ENCODE data around the gene IFNLR1.

DNA sequence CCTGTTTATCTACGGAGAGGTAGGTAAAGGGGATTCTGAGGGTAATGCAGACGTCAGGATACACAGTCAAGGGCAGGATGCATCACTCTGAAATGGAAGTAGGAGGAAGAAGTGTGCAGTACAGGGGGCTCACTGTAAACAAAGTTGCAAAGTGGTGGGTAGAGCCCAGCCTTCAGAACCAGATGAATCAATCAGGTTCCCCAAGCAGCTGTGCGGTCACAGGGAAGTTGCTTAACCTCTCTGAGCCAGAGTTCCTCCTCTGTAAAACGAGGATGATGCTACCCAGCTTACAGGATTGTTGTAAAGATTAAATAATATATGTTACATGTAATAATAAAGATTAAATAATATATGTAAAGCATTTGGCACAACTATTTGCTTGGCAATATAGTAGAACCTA is 61.6 kb downstream of the IFNLR1 start:
- TF ChIP-seq, protein P1, sequence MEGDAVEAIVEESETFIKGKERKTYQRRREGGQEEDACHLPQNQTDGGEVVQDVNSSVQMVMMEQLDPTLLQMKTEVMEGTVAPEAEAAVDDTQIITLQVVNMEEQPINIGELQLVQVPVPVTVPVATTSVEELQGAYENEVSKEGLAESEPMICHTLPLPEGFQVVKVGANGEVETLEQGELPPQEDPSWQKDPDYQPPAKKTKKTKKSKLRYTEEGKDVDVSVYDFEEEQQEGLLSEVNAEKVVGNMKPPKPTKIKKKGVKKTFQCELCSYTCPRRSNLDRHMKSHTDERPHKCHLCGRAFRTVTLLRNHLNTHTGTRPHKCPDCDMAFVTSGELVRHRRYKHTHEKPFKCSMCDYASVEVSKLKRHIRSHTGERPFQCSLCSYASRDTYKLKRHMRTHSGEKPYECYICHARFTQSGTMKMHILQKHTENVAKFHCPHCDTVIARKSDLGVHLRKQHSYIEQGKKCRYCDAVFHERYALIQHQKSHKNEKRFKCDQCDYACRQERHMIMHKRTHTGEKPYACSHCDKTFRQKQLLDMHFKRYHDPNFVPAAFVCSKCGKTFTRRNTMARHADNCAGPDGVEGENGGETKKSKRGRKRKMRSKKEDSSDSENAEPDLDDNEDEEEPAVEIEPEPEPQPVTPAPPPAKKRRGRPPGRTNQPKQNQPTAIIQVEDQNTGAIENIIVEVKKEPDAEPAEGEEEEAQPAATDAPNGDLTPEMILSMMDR (IDR thresholded peaks at IDR 0.05; ENCODE audit: low read length) = no peak
- TF ChIP-seq EZH2phosphoT487 (IDR thresholded peaks at IDR 0.05; ENCODE audit: low read length) (no peak), EZH2 (optimal IDR thresholded peaks at IDR 0.05; ENCODE audit: low read depth, low read length) (no peak)

Measured in MM.1S (cell line).